ENCODE measurements around the gene HMGCS2. TPM values are rescaled to one million over a fixed set of nuclear protein-coding genes. Genes with fewer than 3 reads are reported as not detected.

HMGCS2 gene
- total RNA-seq, 4 donors from 2014 or later = 0.83 to 1.1 TPM; not detected in 2

GRCh38 chr1:119714583-119714982 lies 54.1 kb downstream of the HMGCS2 start:
- no peaks in the 10 kb centered on the region for H3K36me3 ChIP-seq
- peak; percentile 78 for DNase-seq (ENCODE audit: extremely low spot score)
- no peak overlapping the region for H3K4me3 ChIP-seq
- peak overlapping the region in 3 of 4 donors; percentile 84 to 88 (median 88) for H3K27ac ChIP-seq (replicated peaks in 1 of 4)
- 79% methylated on average over 7 of the region's 8 CpGs for WGBS
- intact Hi-C loops (cut with DNase I) = no loop called here
- H3K27me3 ChIP-seq = no peaks in the 10 kb centered on the region
- no peak for TF ChIP-seq POLR2A (IDR thresholded peaks at IDR 0.05; ENCODE audit: low read depth)
- TF ChIP-seq POLR2AphosphoS5 (IDR thresholded peaks at IDR 0.05) = no peak
- no peak for TF ChIP-seq CTCF (IDR thresholded peaks at IDR 0.05)
- TF ChIP-seq EP300 (IDR thresholded peaks at IDR 0.05) = no peak
- no peaks in the 10 kb centered on the region for H3K9me3 ChIP-seq
- H3K4me1 ChIP-seq = peaks cover 14 to 40% (median 35%) of the 10 kb centered on the region in 4 donors

- Histone ChIP-seq H3K27me3 (no peaks in the 10 kb centered on the region), H3K4me3 (peak overlapping the region in 1 of 4 donors; percentile 79), H3K36me3 (no peaks in the 10 kb centered on the region), H3K9me3 (no peaks in the 10 kb centered on the region), H3K4me1 (peaks cover 14 to 40% (median 35%) of the 10 kb centered on the region in 4 donors), H3K27ac (replicated peaks in 1 of 4) (peak overlapping the region; percentile 80 to 88 (median 86))
- intact Hi-C loops (cut with DNase I) = no loop called here
- 51% methylated on average over 6 of the region's 6 CpGs for WGBS
- no peak for TF ChIP-seq POLR2A (IDR thresholded peaks at IDR 0.05; ENCODE audit: low read depth)
- no peak for TF ChIP-seq EP300 (IDR thresholded peaks at IDR 0.05)
- no peak for TF ChIP-seq POLR2AphosphoS5 (IDR thresholded peaks at IDR 0.05)
- no peak for TF ChIP-seq CTCF (IDR thresholded peaks at IDR 0.05)
- DNase-seq (ENCODE audit: extremely low spot score) = peak; percentile 89
Measured at GRCh38 chr1:119713749-119714456, 54.8 kb downstream of the HMGCS2 start.

GRCh38 chr1:119713039-119713748 lies 55.5 kb downstream of the HMGCS2 start:
- H3K4me3 ChIP-seq = peak overlapping the region; percentile 63 to 79 (median 66)
- no peaks in the 10 kb centered on the region for H3K9me3 ChIP-seq
- TF ChIP-seq POLR2AphosphoS5 (IDR thresholded peaks at IDR 0.05) (no peak), POLR2A (IDR thresholded peaks at IDR 0.05; ENCODE audit: low read depth) (no peak), CTCF (IDR thresholded peaks at IDR 0.05) (no peak), EP300 (IDR thresholded peaks at IDR 0.05) (no peak)
- no peaks in the 10 kb centered on the region for H3K36me3 ChIP-seq
- intact Hi-C loops (cut with DNase I) = no loop called here
- peak overlapping the region; percentile 80 to 88 (median 86) for H3K27ac ChIP-seq (replicated peaks in 1 of 4)
- WGBS = 38% methylated on average over 15 of the region's 17 CpGs
- peak; percentile 91 for DNase-seq (ENCODE audit: extremely low spot score)
- H3K4me1 ChIP-seq = peaks cover 14 to 40% (median 34%) of the 10 kb centered on the region in 4 donors
- no peaks in the 10 kb centered on the region for H3K27me3 ChIP-seq

GRCh38 chr1:119712342-119713038 lies 56.2 kb downstream of the HMGCS2 start:
- Histone ChIP-seq H3K4me3 (peak overlapping the region; percentile 63 to 79 (median 66)), H3K27me3 (no peaks in the 10 kb centered on the region), H3K9me3 (no peaks in the 10 kb centered on the region), H3K36me3 (no peaks in the 10 kb centered on the region), H3K4me1 (peaks cover 14 to 40% (median 32%) of the 10 kb centered on the region in 4 donors), H3K27ac (replicated peaks in 1 of 4) (peak overlapping the region; percentile 80 to 88 (median 86))
- peak; percentile 92 for DNase-seq (ENCODE audit: extremely low spot score)
- intact Hi-C loops (cut with DNase I) = no loop called here
- 2% methylated on average over 34 of the region's 51 CpGs for WGBS
- TF ChIP-seq CTCF (IDR thresholded peaks at IDR 0.05) (no peak), POLR2AphosphoS5 (IDR thresholded peaks at IDR 0.05) (peak; percentile 60 to 68)
